Activated naive CD4-positive, alpha-beta T cell treated with anti-CD3 and anti-CD28 coated beads, Interleukin-2, amount 50 U/mL, for 24 hours (primary cell): ENCODE measurements around the gene CAMTA2.
"Not testable (repeated sequence)": the region's sequence is repeated elsewhere in the genome, so short reads cannot be mapped to it uniquely, and the experiment has no call there.

Experiments used
- H3K27ac Mint-ChIP-seq: one replicate; pipeline ENCODE4 v1.8.0; 2021; ENCODE audit warnings: mild to moderate bottlenecking, mixed read lengths
- H3K27me3 Mint-ChIP-seq: one replicate; pipeline ENCODE4 v1.8.0; 2021; ENCODE audit warnings: mixed read lengths
- H3K36me3 Mint-ChIP-seq: one replicate; pipeline ENCODE4 v1.8.0; 2021; ENCODE audit warnings: mixed read lengths
- H3K4me1 Mint-ChIP-seq: one replicate; pipeline ENCODE4 v1.8.0; 2021; ENCODE audit warnings: mixed read lengths
- H3K4me3 Mint-ChIP-seq: one replicate; pipeline ENCODE4 v1.8.0; 2021; ENCODE audit warnings: mild to moderate bottlenecking, mixed read lengths
- H3K9me3 Mint-ChIP-seq: one replicate; pipeline ENCODE4 v1.8.0; 2021; ENCODE audit warnings: mixed read lengths

CAMTA2 gene

DNA sequence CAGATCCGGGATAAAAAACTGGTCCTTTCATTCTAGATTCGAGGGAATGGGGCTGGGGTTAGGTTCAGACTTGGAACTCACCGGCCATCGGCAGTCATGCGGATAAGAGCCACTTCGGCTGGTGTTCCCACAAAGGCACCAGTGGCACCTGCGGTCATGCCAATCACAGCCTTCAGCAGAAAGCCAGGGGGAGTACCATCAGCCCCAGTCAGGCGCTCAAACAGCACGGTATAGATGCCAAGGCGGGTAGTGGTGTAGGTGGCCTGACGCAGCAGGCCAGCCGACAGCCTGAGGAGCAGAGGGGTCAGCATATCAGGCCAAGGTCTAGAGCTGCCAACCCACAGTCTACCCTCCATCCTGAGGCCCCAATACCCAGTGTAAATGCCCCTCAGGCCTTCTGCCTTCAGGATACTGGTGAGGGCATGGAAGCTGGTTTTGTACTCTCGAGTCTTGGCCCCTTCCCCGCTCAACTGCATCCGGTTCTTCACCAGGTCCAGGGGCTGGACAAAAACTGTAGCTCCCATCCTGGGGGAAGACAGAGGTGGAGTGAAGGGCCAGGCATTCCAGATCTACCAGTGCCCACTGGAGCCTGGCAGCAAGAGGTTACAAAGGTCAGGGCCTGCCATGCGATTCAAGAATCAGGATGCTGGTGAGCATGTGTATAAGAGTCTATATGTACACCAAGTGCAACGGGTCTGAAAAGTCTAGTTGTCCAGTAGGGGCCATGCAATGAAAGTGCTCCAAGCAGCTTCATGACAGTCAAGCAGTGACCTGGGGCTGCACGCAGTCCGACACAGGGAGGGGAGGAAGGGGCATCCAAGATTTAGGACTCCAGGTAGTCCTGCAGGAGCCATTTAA lies 48.6 kb downstream of the CAMTA2 start:
- H3K4me3 Mint-ChIP-seq = peak overlapping the region; percentile 94
- H3K4me1 Mint-ChIP-seq = peaks cover 64% of the 10 kb centered on the region
- H3K36me3 Mint-ChIP-seq = peaks cover 13% of the 10 kb centered on the region
- H3K9me3 Mint-ChIP-seq = no peaks in the 10 kb centered on the region
- no peaks in the 10 kb centered on the region for H3K27me3 Mint-ChIP-seq
- peak overlapping the region; percentile 93 for H3K27ac Mint-ChIP-seq

DNA sequence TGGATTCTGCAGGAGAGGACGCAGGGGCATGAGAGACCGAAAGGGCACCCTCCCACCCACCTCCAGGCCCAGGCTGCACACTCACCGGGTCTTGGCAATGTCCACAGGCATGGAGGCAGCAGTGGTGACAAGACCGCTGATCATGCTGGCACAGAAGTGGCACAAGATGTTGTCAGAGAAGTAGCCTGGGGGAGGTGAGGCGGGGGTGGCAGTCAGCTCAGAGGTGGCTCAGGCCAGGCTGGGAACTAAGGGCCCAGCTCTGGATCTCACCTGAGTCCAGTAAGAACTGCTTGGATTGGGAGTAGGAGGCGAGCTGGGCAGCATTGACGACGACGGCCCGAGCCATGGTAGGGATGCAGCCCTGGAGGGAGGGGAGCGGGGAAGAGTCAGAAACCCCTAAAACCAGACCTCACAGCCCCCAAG lies 49.4 kb downstream of the CAMTA2 start:
- H3K27me3 Mint-ChIP-seq = no peaks in the 10 kb centered on the region
- H3K27ac Mint-ChIP-seq = peak overlapping the region; percentile 72
- peaks cover 10% of the 10 kb centered on the region for H3K36me3 Mint-ChIP-seq
- peaks cover 64% of the 10 kb centered on the region for H3K4me1 Mint-ChIP-seq
- peak overlapping the region; percentile 94 for H3K4me3 Mint-ChIP-seq
- H3K9me3 Mint-ChIP-seq = no peaks in the 10 kb centered on the region

DNA sequence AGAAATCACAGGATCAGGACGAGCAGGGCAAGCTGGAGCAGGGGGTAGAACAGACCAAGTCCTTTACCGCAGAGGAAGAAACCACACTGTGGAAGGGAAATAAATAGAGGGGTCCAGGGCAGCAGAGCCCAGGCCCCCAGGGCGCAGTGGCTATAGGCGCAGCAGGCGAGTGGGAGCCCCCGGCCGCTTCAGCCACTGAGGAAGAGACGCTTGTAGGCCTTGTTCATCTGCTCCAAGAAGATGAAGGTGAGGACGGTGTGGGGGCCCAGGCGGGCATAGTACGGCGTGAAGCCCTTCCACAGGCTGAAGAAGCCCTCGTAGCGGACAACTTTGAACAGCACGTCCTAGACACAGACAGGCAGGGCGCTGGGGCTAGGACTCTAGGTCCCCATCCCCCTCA lies 49.9 kb downstream of the CAMTA2 start:
- Mint-ChIP-seq H3K27ac (no peak overlapping the region), H3K27me3 (no peaks in the 10 kb centered on the region), H3K4me3 (peak overlapping the region; percentile 7), H3K36me3 (peaks cover 8% of the 10 kb centered on the region), H3K9me3 (no peaks in the 10 kb centered on the region), H3K4me1 (peaks cover 59% of the 10 kb centered on the region)

DNA sequence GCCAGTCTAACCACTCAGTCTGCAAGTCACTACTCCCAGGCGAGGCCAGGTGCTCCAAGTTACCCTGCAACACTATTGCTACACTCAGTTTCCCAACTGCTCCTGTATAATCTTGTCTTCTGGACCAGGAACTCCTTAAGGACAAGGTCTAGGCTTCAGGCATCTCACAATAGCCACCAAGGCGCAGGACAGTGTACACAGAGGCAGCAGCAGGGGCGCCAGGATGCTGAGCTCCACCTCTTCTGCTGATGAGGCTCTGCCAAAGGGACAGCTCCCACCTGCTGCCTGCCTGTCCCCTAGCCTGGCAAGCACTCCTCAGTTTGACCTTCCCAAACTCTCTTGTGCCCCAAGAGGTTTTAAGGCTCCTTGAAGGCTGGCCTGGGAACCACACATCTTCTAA lies 51.0 kb downstream of the CAMTA2 start:
- Mint-ChIP-seq H3K4me1 (peaks cover 48% of the 10 kb centered on the region), H3K36me3 (peaks cover 2% of the 10 kb centered on the region), H3K9me3 (no peaks in the 10 kb centered on the region), H3K27ac (no peak overlapping the region), H3K4me3 (no peak overlapping the region), H3K27me3 (no peaks in the 10 kb centered on the region)

DNA sequence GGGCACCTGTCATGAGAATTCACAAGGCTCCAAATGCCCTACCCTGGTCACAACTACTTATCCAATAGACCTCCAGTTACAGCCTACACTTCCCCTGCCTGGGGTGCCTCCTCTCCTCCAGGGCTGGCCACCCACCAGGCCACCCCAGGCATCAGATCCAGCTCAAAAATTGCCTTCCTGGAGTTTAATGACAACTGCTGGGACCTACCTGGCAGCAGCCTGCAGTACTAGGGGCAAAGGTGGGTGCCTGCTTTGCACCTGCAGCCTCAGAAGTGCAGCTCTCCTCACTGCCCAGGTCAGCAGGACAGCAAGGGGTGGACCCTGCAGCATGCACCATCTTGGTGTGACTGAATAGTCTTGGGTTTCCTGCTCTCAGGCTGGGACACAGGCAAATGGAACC lies 51.8 kb downstream of the CAMTA2 start:
- Mint-ChIP-seq H3K4me3 (no peak overlapping the region), H3K9me3 (no peaks in the 10 kb centered on the region), H3K36me3 (no peaks in the 10 kb centered on the region), H3K27ac (no peak overlapping the region), H3K4me1 (peaks cover 43% of the 10 kb centered on the region), H3K27me3 (no peaks in the 10 kb centered on the region)

DNA sequence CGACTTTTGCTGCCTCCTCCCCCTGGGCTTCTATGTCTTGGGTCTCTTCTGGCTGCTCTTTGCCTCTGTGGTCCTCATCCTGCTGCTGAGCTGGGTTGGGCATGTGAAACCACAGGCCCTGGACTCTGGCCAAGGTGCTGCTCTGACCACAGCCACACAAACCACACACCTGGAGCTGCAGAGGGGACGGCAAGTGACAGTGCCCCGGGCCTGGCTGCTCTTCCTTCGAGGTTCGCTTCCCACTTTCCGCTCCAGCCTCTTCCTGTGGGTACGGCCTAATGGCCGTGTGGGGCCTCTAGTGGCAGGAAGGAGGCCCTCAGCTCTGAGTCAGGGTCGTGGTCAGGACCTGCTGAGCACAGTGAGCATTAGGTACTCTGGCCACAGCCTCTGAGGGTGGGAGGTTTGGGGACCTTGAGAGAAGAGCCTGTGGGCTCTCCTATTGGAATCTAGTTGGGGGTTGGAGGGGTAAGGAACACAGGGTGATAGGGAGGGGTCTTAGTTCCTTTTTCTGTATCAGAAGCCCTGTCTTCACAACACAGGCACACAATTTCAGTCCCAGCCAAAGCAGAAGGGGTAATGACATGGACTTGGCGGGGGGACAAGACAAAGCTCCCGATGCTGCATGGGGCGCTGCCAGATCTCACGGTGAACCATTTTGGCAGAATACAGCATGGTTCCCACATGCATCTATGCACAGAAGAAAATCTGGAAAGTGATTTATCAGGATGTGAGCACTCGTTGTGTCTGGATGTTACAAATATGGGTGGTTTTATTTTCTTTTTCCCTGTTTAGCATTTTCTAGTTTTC lies 53.1 kb downstream of the CAMTA2 start:
- peak overlapping the region; percentile 20 for H3K27ac Mint-ChIP-seq
- H3K27me3 Mint-ChIP-seq = no peaks in the 10 kb centered on the region
- peaks cover 43% of the 10 kb centered on the region for H3K4me1 Mint-ChIP-seq
- no peak overlapping the region for H3K4me3 Mint-ChIP-seq
- no peaks in the 10 kb centered on the region for H3K9me3 Mint-ChIP-seq
- H3K36me3 Mint-ChIP-seq = no peaks in the 10 kb centered on the region

DNA sequence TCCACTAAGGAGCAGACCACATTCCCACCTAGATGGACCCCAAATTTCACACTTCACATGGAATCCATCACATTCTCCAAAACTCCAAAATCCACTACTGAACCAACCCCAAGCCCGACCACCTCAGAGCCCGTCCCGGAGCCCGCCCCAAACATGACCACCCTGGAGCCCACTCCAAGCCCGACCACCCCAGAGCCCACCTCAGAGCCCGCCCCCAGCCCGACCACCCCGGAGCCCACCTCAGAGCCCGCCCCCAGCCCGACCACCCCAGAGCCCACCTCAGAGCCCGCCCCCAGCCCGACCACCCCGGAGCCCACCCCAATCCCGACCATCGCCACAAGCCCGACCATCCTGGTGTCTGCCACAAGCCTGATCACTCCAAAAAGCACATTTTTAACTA lies 53.8 kb downstream of the CAMTA2 start:
- no peaks in the 10 kb centered on the region for H3K9me3 Mint-ChIP-seq
- H3K27me3 Mint-ChIP-seq = no peaks in the 10 kb centered on the region
- peak overlapping the region; percentile 30 for H3K4me3 Mint-ChIP-seq
- H3K36me3 Mint-ChIP-seq = no peaks in the 10 kb centered on the region
- H3K27ac Mint-ChIP-seq = peak overlapping the region; percentile 80
- H3K4me1 Mint-ChIP-seq = peaks cover 38% of the 10 kb centered on the region

DNA sequence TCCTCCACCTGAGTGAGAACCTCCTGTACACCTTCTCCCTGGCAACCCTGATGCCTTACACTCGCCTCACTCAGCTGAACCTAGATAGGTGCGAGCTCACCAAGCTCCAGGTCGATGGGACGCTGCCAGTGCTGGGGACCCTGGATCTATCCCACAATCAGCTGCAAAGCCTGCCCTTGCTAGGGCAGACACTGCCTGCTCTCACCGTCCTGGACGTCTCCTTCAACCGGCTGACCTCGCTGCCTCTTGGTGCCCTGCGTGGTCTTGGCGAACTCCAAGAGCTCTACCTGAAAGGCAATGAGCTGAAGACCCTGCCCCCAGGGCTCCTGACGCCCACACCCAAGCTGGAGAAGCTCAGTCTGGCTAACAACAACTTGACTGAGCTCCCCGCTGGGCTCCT lies 54.7 kb downstream of the CAMTA2 start:
- Mint-ChIP-seq H3K4me3 (no peak overlapping the region), H3K9me3 (no peaks in the 10 kb centered on the region), H3K36me3 (no peaks in the 10 kb centered on the region), H3K4me1 (peaks cover 32% of the 10 kb centered on the region), H3K27me3 (no peaks in the 10 kb centered on the region), H3K27ac (no peak overlapping the region)

DNA sequence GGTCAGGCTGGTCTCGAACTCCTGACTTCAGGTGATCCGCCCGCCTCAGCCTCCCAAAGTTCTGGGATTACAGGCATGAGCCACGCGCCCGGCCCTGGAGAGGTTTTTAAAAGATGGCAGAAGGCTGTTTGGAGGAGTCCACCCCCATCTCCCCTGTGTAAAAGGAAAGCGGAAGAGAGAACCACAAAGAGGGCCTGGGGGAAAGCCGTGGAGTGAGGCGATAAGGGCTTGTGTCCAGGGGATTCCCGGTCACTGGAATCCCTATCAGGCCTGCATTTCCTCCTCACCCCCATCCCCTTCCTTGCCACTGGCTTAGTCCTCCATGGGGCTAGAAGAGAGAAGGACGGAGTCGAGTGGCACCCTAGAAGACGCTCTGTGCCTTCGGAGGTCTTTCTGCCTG lies 55.5 kb downstream of the CAMTA2 start, which contains the start of gene GP1BA:
Gene GP1BA, plus strand, starts transcription at position 315 of the 400 bp plus-strand sequence. CDS start 328 bp downstream, outside the sequence.
- H3K4me1 Mint-ChIP-seq = peaks cover 27% of the 10 kb centered on the region
- H3K27ac Mint-ChIP-seq = no peak within 1 kb of the TSS
- no peaks in the 10 kb centered on the region for H3K27me3 Mint-ChIP-seq

DNA sequence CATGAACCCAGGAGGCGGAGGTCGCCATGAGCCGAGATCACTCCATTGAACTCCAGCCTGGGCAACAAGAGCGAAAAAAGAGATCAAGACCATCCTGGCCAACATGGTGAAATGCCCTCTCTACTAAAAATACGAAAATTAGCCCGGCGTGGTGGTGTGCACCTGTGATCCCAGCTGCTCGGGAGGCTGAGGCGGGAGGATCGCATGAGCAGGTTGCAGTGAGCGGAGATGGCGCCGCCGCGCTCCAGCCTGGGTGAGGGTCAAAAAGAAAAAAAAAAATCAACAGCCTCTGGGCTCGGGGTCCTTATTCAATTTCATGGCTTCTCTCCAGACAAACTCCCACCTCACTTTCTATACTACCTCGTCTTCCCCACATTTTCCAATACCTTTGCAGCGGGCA lies 58.6 kb downstream of the CAMTA2 start:
- Mint-ChIP-seq H3K4me3 (no peak overlapping the region), H3K27me3 (no peaks in the 10 kb centered on the region), H3K36me3 (no peaks in the 10 kb centered on the region), H3K27ac (peak overlapping the region; percentile 37), H3K4me1 (peaks cover 9% of the 10 kb centered on the region), H3K9me3 (no peaks in the 10 kb centered on the region)

More for the DNA sequence above, 55.5 kb downstream of the CAMTA2 start, which contains the start of gene GP1BA:
- no peak within 1 kb of the TSS for H3K4me3 Mint-ChIP-seq
- no peaks in the 10 kb centered on the region for H3K36me3 Mint-ChIP-seq
- no peaks in the 10 kb centered on the region for H3K9me3 Mint-ChIP-seq

DNA sequence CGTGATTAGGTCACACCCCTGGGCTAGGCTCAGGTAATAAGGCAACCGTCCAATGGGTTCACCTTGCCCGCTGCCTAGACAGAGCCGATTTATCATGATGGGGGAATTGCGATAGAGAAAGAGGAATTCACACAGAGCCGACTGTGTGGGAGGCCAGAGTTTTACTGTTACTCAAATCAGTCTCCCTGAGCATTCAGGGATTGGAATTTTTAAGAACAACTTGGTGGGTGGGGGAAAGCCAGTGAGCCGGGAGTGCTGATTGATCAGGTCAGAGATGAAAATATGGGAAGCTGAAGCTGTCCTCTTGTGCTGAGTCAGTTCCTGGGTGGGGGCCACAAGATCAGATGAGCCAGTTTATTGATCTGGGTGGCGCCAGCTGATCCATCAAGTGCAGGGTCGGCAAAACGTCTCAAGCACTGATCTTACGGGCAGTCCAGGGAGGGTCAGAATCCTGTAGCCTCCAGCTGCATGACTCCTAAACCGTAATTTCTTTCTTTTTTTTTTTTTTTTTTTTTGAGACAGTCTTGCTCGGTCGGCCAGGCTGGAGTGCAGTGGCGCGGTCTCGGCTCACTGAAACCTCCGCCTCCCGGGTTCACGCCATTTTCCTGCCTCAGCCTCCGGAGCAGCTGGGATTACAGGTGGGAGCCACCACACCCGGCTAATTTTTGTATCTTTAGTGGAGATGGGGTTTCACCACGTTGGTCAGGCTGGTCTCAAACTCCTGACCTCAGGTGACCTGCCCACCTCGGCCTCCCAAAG lies 60.7 kb downstream of the CAMTA2 start:
- not testable (repeated sequence) for H3K36me3 Mint-ChIP-seq, H3K4me3 Mint-ChIP-seq, H3K27ac Mint-ChIP-seq, H3K9me3 Mint-ChIP-seq, H3K4me1 Mint-ChIP-seq, H3K27me3 Mint-ChIP-seq

DNA sequence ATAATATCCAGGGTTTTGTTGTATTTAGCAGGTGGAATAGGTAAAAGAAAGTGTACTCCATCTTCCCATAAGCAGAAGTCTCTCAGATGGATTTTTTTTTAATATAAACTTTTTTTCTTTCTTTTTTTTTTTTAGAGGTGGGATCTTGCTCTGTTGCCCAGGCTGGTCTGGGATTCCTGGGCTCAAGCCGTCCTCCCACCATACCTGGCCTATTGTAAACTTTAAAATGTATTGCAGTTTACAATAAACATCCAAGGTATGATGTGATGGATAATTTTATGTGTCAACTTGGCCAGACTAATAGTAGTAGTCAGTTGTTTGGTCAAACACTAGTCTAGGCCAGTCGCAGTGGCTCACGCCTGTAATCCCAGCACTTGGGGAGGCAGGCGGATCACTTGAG lies 66.2 kb downstream of the CAMTA2 start:
- Mint-ChIP-seq H3K27ac (no peak overlapping the region), H3K27me3 (no peaks in the 10 kb centered on the region), H3K9me3 (no peaks in the 10 kb centered on the region), H3K4me1 (no peaks in the 10 kb centered on the region), H3K4me3 (no peak overlapping the region), H3K36me3 (no peaks in the 10 kb centered on the region)

DNA sequence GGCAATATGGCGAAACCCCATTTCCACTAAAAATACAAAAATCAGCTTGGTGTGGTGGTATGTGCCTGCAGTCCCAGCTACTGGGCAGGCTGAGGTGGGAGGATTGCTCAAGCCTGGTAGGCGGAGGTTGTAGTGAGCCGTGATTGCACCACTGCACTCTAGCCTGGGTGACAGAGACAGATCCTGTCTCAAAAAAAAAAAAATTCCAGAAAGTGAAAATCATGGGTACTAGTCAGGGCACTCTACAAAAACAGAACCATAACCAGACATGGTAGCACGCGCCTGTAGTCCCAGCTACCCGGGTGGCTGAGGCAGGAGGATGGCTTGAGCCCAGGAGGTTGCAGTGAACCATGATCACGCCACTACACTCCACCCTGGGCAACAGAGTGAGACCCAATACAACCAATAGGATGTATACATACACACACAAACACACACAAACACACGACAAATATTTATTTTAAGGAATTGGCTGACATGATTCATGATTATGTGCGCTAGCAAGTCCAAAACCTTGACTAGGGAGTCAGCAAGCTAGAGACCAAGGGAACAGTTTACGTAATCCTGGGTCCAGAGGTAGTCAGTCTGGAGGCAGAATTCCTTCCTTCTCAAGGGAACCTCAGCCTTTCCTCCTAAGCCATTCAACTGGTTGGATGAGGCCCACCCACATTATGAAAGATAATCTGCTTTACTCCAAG lies 67.0 kb downstream of the CAMTA2 start:
- Mint-ChIP-seq H3K4me1 (no peaks in the 10 kb centered on the region), H3K27ac (no peak overlapping the region), H3K9me3 (no peaks in the 10 kb centered on the region), H3K36me3 (no peaks in the 10 kb centered on the region), H3K4me3 (no peak overlapping the region), H3K27me3 (no peaks in the 10 kb centered on the region)

DNA sequence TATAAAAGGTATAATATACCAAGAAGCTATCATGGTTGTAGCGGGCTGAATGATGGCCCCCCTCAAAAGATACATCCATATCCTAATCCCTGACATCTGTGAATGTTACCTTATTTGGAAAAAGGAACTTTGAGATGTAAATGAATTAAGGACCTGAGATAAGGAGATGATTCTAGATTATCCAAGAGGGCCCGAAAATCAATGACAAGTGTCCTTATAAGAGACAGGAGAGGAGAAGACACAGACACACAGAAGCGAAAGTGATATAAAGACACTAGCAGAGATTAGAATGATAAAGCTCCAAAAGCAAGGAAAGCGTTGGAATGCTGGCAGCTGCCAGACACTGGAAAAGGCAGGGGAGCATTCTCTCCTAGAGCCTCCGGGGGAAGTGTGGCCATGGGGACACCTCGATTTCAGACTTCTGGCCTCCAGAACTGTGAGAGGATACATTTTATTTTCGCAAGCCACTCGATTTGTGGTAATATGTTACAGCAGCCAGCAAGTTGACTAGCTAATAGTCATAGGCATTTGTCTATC lies 67.9 kb downstream of the CAMTA2 start:
- no peaks in the 10 kb centered on the region for H3K9me3 Mint-ChIP-seq
- no peak overlapping the region for H3K27ac Mint-ChIP-seq
- H3K4me3 Mint-ChIP-seq = no peak overlapping the region
- H3K4me1 Mint-ChIP-seq = no peaks in the 10 kb centered on the region
- no peaks in the 10 kb centered on the region for H3K27me3 Mint-ChIP-seq
- no peaks in the 10 kb centered on the region for H3K36me3 Mint-ChIP-seq
